Motor neuron (in vitro differentiated cells): ENCODE data around the gene SYNJ1. TPM values are rescaled to one million over a fixed set of nuclear protein-coding genes. Genes with fewer than 3 reads are reported as not detected.
A peak's percentile ranks its signal among the peaks of the same experiment; 100 is the strongest.
"Not testable (repeated sequence)": the region's sequence is repeated elsewhere in the genome, so short reads cannot be mapped to it uniquely, and the experiment has no call there.

ENCODE experiments used
- ATAC-seq, 8 experiments: fragments of 200-7000 bp; cut with Tn5 transposase; replicated peaks in 6 of 8; 2 replicates each; pipeline ENCODE4 v1.8.0; 2021; ENCODE audit warnings: mild to moderate bottlenecking in 8 of 8, moderate library complexity in 8 of 8
- H3K27ac ChIP-seq, 2 donors: fragments of 250-450 bp; sonication (Bioruptor Pico); 2 replicates each; pipeline ENCODE4 v1.9.0; 2021; ENCODE audit warnings: antibody characterized with exemption in 2 of 2, mild to moderate bottlenecking in 2 of 2, moderate library complexity in 1 of 2
- H3K4me1 ChIP-seq, 2 donors: fragments of 250-450 bp; sonication (Bioruptor Pico); replicated peaks in 1 of 2; 2 replicates each; pipeline ENCODE4 v1.6.1; 2021; ENCODE audit warnings: antibody characterized with exemption in 2 of 2, mild to moderate bottlenecking in 2 of 2, moderate library complexity in 1 of 2
- H3K4me3 ChIP-seq, 5 donors: fragments of 250-450 bp; sonication (Bioruptor Pico); 2 replicates each; pipeline ENCODE4 v1.9.0; 2021; ENCODE audit warnings: antibody characterized with exemption in 5 of 5, mild to moderate bottlenecking in 5 of 5, moderate library complexity in 4 of 5
- WGBS, 10 experiments: fragments of 450-650 bp; shearing (Covaris generic); methylation state at CpG; one replicate each; pipeline ENCODE4 v1.0.0; 2022; 5-methylcytosine and 5-hydroxymethylcytosine counted together
- in situ Hi-C, 9 experiments: fragments of 400-800 bp; cut with MboI; loops; one replicate each; pipeline ENCODE4 v1.15.0; 2021; ENCODE audit warnings: low sequenced_read_pairs in 9 of 9, low pct_unique_long_range_greater_than_20kb in 2 of 9; ENCODE audit not compliant: unreplicated experiment in 9 of 9
- total RNA-seq, 8 experiments: library from RNA; unstranded; fragments of 300-600 nt; gene quantifications; 2 replicates each; pipeline versions ENCODE4 v1.2.3 to v1.2.4, GENCODE V29; 2022

SYNJ1 gene
- total RNA-seq, 8 experiments from 2014 or later, result 5.1 to 22.7 (median 11.2) TPM

DNA sequence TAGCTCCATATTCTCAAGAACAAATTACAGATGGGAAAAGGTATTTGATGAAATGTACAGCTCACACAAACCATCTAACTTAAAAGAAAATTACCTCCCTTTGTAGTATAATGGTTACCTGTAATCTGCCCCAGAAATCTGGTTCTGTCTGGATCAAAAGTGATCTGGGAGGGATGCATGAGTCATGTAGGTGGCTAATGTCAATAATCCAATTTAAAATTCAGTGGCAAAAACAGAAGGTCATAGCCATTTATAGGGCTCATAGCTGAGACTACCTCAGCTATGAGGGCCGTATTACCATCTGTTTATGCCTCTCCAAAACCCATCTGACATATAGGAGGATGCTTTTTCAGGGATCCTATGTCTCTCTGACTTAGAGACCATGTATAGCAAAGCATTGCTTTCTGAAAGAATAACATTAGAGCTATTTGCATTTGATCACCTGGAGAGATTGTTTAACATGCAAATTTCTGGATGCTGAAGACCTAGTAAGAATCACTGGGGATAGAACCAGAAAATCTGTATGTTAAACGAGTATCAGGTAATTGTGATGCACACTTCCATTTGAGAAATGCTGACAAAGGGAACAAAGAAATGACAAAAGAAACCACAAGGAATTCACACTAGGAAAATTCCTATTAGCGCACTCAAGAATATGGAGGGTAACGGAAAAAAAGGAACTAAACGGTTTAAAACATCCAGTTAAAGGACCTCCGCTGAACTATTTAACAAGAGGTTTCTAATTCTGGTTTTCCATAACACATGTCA, 26.2 kb upstream of the SYNJ1 start:
- WGBS, 10 experiments, result 64 to 98% (median 82%) methylated on average over 5 to 6 of the region's 6 CpGs
- in situ Hi-C loops, result no loop called here
- H3K4me1 ChIP-seq, result no peaks in the 10 kb centered on the region
- peak in 1 of 8 experiments; percentile 18 for ATAC-seq
- H3K4me3 ChIP-seq, result no peak overlapping the region
- no peak overlapping the region for H3K27ac ChIP-seq

DNA sequence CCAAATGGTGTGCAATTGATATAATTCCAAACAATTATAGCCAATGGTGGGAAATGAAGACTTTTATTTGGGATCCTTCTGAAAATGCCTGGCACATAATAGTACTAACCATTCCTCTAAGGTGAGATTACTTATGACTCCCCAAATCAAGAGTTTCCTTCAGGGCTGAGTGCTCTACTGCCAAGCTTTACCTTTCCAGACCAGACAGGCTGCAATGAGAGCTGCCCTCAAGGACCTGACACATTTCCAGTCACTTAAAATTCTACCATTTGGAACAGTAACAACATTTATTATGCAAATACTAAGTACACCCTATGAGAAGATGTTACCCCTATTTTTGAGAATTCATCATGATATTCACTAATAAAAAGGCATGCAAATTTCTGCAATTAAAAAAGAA, 22.6 kb upstream of the SYNJ1 start:
- Histone ChIP-seq H3K4me3 (no peak overlapping the region), H3K27ac (no peak overlapping the region), H3K4me1 (no peaks in the 10 kb centered on the region)
- in situ Hi-C loops, result no loop called here
- no peak for ATAC-seq

DNA sequence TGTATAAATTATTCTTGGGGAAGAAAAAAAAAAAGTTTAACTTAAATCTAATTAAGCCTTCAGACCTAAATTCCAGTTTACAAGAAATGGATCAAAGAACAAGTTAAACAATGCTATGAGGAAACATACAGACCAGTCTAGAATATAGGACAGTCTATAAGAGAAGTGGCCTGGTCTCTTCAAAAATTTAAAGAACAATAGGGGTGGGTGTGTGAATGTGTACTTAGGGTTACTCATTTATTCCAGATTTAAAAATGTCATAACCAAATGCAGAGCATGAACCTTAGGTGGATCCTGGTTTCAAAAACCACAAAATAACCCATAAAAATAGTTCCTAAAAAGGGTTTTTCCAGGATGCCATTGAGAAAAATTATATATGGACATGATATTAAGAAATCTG, 21.8 kb upstream of the SYNJ1 start:
- ATAC-seq, result peak in 1 of 8 experiments; percentile 20
- in situ Hi-C loops, result no loop called here
- Histone ChIP-seq H3K4me3 (no peak overlapping the region), H3K4me1 (no peaks in the 10 kb centered on the region), H3K27ac (no peak overlapping the region)

DNA sequence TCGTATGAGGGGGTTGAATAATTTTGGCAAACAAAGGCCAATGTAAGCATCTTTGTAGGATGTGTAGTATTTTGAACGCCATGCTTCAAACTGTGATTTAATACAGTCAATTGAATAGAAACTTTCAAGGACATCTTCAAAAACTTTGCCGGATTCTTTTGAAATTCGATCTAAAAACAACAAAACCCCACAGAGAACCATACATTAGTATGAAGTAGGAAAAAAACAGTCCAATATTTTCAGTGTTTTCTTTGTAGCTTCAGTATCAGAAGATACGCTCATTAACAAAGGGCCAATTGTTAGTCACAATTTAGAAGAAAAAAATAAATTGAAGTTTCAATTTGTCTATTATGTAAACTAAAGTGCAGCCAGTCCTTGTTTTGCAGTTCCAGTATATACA, 20.7 kb upstream of the SYNJ1 start:
- in situ Hi-C loops, result no loop called here
- WGBS, 10 experiments, result 92 to 100% (median 97%) methylated on average over 1 to 5 of the region's 5 CpGs
- H3K4me1 ChIP-seq, result no peaks in the 10 kb centered on the region
- H3K4me3 ChIP-seq, result no peak overlapping the region
- no peak for ATAC-seq
- H3K27ac ChIP-seq, result no peak overlapping the region

- no peak overlapping the region for H3K4me3 ChIP-seq
- ATAC-seq, result peak in 1 of 8 experiments; percentile 64
- 71 to 100% (median 94%) methylated on average over 1 of the region's 1 CpG; no CpG with 5 or more reads in 4 of the 10 experiments for WGBS, 10 experiments
- H3K4me1 ChIP-seq, result no peaks in the 10 kb centered on the region
- in situ Hi-C loops, result no loop called here
- H3K27ac ChIP-seq, result peak overlapping the region in 1 of 2 donors; percentile 23
Observed at GRCh38 chr21:32747396-32747795, 19.6 kb upstream of the SYNJ1 start.

DNA sequence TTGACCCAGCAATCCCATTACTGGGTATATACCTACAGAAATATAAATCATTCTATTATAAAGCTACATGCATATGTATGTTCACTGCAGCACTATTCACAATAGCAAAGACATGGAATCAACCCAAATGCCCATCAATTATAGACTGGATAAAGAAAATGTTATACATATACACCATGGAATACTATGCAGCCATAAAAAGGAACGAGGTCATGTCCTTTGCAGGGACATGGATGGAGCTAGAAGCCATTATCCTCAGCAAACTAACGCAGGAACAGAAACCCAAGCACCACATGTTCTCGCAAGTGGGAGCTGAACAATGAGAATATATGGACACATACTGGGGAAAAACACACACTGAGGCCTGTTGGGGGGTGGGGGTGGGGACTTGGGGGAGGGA, 18.9 kb upstream of the SYNJ1 start:
- in situ Hi-C loops, H3K4me1 ChIP-seq, H3K4me3 ChIP-seq, H3K27ac ChIP-seq, ATAC-seq: not testable (repeated sequence)
- 93 to 100% (median 100%) methylated on average over 1 to 3 of the region's 3 CpGs; no CpG with 5 or more reads in 7 of the 10 experiments for WGBS, 10 experiments

GRCh38 chr21:32742396-32742795, 14.6 kb upstream of the SYNJ1 start:
- in situ Hi-C loops, result no loop called here
- H3K4me1 ChIP-seq, result no peaks in the 10 kb centered on the region
- no peak overlapping the region for H3K27ac ChIP-seq
- H3K4me3 ChIP-seq, result no peak overlapping the region
- WGBS, 10 experiments, result 61 to 100% (median 96%) methylated on average over 1 to 2 of the region's 2 CpGs; no CpG with 5 or more reads in 2 of the 10 experiments
- no peak for ATAC-seq

DNA sequence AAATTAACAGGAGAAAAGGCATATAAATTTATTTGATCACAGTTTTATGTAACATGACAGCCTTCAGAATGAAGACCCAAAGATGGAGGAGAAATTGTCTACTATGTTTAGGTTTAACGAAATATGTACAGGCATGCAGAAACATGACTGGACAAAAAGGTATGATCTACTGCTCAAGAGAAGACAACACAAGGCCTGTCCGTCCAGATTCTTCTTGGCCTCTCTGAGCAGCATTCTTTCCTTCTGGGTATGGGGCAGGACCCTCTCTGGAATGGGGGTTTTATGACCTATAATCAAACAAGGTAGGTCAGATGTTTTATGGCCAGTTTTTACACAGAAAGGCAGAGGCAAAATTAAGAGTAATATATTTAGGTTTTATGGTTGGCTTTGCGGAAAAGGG, 13.5 kb upstream of the SYNJ1 start:
- Histone ChIP-seq H3K4me3 (no peak overlapping the region), H3K4me1 (no peaks in the 10 kb centered on the region), H3K27ac (no peak overlapping the region)
- 60 to 100% (median 98%) methylated on average over 1 to 3 of the region's 3 CpGs; no CpG with 5 or more reads in 2 of the 10 experiments for WGBS, 10 experiments
- ATAC-seq, result no peak
- in situ Hi-C loops, result no loop called here

DNA sequence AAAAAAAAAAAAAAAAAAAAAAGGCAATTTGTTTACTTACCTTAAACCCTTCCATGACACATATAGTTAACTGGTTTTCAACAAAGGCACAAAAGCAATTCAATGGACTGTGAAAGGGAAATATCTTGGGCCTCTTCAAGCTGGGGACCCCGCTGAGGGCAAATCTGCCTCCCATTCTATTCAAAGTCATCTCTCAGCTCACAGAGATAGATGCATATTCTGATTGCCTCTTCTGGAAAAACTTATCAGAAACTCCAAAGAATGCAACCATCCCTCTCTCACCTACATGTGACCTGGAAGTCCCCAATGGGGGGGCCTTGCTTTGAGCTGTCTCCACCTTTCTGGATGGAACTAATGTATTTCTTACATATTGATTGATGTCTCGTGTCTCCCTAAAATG, 12.1 kb upstream of the SYNJ1 start:
- 83 to 100% (median 95%) methylated on average over 1 to 2 of the region's 2 CpGs; no CpG with 5 or more reads in 6 of the 10 experiments for WGBS, 10 experiments
- Histone ChIP-seq H3K4me3 (no peak overlapping the region), H3K27ac (no peak overlapping the region), H3K4me1 (no peaks in the 10 kb centered on the region)
- in situ Hi-C loops, result no loop called here
- ATAC-seq, result no peak

DNA sequence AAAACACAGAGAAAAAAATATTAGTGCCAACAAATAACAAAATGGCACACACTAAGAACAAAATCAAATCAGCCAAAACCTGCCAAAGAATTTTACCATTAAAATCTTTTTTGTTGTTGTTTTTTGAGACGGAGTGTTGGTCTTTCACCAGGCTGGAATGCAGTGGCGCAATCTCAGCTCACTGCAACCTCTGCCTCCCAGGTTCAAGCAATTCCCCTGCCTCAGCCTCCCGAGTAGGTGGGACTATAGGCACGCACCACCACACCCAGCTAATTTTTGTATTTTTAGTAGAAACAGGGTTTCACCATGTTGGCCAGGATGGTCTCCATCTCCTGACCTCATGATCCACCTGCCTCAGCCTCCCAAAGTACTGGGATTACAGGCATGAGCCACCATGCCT, 8.3 kb upstream of the SYNJ1 start:
- H3K4me3 ChIP-seq, in situ Hi-C loops, ATAC-seq, H3K27ac ChIP-seq: not testable (repeated sequence)
- WGBS, 10 experiments, result 50 to 100% (median 92%) methylated on average over 1 to 4 of the region's 4 CpGs; no CpG with 5 or more reads in 3 of the 10 experiments
- H3K4me1 ChIP-seq, result peaks cover 0 to 18% of the 10 kb centered on the region in 2 donors

DNA sequence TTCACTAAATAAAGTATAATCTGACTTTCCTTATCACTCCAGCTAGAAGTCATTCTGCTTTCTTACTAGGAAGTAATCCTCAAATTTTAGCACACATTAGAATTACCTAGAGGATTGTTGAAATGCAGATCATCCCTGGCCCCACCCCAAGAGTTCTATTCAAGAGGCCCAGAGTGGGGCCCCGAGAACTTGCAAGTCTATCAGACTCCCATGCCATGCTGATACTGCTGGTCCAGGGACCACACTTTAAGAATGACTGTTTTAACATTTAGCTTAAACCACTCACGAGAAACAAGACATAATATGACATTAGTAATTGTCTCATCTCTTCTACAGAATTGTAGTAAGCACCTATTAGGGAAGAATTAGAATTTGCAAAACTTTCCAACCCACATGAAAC, 7.7 kb upstream of the SYNJ1 start:
- WGBS, 10 experiments, result 50 to 100% (median 76%) methylated on average over 1 to 2 of the region's 2 CpGs; no CpG with 5 or more reads in 4 of the 10 experiments
- in situ Hi-C loops, result no loop called here

DNA sequence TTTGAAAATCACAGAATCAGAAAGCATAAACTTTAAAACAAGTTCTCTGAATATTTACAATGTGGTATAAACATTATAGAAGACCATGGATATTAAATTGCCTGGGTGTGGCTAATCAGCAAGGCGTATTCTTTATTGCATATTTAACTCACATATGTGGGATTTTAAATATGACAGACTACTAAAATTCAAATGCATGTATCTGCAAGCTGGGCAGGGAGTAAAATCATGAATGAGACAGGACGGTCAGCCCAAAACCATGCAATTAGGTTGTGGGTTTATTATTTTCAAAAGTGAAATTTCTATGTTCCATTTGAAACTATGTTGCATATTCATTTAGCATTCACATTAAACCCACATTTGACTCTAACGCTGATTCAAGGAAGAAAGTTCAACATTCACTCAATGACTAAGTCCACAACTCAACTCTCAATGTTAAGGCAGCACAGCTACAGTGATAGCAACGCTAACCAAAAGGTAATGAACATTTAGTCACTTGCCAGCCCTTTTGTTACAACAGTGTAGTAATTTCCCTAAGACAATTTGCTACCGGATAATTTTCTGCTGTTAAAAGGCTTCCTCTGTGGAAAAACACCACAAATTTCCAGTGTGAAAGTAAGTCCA, 6.3 kb upstream of the SYNJ1 start:
- peak in 3 of 8 experiments; percentile 49 to 87 (median 86) for ATAC-seq
- Histone ChIP-seq H3K27ac (no peak overlapping the region), H3K4me1 (peaks cover under 1 to 37% of the 10 kb centered on the region in 2 donors), H3K4me3 (no peak overlapping the region)
- in situ Hi-C loops, result no loop called here
- WGBS, 10 experiments, result 15 to 100% (median 85%) methylated on average over 2 to 5 of the region's 5 CpGs

More for the DNA sequence above, 7.7 kb upstream of the SYNJ1 start:
- H3K4me3 ChIP-seq, result no peak overlapping the region
- no peak overlapping the region for H3K27ac ChIP-seq
- ATAC-seq, result peak in 1 of 8 experiments; percentile 28
- H3K4me1 ChIP-seq, result peaks cover 0 to 24% of the 10 kb centered on the region in 2 donors

DNA sequence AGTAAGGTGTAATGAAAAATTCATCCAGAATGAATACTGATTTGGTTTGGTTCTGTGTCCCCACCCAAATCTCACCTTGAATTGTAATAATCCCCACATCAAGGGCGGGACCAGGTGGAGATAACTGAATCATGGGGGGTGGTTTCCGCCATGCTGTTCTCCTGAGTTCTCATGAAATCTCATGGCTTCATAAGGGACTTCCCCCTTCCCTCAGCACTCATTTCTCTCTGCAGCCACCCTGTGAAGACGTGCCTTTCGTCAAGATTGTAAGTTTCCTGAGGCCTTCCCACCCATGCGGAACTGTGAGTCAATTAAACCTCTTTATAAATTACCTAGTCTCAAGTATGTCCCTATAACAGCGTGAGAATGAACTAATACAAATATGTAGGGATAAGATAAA, 5.5 kb upstream of the SYNJ1 start:
- no peak for ATAC-seq
- in situ Hi-C loops, result no loop called here

More for the DNA sequence above, 5.5 kb upstream of the SYNJ1 start:
- Histone ChIP-seq H3K4me3 (no peak overlapping the region), H3K4me1 (peaks cover 6 to 41% of the 10 kb centered on the region in 2 donors), H3K27ac (no peak overlapping the region)
- 11 to 100% (median 93%) methylated on average over 1 to 6 of the region's 6 CpGs; no CpG with 5 or more reads in 1 of the 10 experiments for WGBS, 10 experiments
